Activated T-helper 9 cell treated with anti-CD3 and anti-CD28 coated beads, Interleukin-2, amount 50 U/mL, for 16 hours (primary cell): Measurements from ENCODE around the gene LARGE1.

ENCODE experiments used
- DNase-seq: peaks from one replicate; pipeline ENCODE4 v3.0.0-alpha.2; 2020; ENCODE audit warnings: low read depth

LARGE1 gene

DNA sequence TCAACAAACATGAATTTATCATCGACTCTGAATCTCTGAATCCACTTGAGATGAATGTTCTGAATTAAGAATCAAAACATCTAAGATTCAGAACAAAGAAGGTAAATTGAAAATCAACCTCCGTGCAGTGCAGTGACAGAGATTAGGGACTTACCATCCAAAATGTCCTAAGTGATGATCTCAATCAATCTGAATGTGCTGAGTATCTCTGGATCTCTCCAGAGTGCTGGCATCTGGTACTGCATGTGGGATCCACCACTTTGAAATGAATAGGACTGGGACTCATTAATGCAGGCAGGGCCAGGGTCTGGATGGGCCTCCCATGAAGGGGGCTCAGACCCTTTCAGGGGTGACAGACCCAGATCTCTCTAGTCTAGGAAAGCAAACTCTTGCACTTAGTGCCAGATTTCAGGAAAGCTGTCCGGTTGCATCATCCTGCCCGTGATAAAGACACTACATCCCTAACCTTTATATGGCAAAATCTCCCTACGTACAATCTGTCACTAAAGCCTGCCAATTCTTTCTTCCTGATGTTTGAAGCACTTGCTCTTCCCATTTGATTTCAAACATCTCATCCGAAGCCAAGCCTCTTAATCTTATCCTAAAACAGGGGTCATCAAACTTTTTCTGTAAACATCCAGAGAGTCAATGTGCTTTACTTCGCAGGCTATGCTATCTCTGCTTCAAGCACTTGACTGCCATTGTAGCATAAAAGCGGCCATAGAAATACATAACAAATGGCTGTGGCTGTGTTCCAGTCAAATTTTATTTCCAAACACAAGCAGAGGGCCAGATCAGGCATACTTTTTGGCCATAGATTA lies 263.3 kb downstream of the LARGE1 start:
- no peak for DNase-seq

DNA sequence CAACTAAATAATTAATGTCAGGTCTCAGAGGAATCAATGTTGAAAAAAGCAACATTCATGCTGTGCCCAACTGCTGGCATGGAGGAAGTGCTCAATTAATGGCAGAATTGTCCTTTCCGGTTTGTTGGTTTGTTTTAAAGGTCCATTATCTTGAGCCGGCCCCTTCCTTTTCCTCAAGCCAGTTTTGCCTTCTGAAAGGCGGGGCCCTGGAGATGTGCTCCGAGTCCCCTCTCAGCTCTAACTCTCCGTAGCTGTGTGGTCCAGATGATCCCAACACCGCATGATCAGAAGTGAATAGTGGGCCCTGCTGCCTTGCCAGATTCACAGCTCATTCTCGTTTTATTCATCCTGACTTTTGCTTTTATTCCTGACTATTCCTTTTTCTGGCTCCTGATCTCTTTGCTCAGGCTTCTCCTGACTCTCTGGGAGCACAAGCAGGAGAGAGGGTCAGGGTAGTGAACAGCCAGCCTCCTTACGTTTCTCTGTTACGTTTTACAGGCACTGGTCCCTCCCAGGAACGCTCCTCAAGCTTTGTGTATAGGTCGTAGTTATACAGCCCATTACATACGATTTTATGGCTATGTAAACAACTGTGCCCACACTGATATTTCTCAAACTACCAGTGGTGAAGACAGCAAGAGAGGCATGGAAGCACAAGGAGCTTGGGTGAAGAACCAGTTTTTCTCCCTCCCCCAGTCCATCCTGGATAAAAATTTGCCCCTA lies 265.9 kb downstream of the LARGE1 start:
- DNase-seq, result no peak

DNA sequence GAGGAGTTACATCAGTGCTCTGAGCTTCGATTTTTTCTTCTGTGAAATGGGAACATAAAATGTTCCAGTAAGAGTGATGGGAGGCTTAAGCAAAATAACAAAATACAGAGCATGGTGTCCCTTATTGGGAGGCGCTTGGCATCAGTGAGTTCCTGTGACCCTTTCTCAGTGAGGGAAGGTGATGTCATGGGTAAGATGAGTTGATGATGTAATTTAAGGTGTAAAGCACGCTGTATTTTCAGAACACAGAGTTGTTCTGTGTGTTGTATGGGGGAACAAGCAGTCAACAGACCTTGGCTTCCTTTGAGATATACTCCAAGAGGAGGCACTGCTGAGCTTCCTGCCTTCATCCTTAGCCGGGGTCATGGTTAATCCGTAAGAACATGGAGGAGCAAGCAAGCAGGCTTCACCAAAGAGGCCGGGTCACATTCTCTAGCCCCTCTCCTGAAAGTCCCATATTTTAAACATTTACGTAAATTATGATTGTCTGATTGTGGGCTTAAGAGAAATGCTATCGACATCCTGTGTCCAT lies 266.7 kb downstream of the LARGE1 start:
- DNase-seq, result no peak

DNA sequence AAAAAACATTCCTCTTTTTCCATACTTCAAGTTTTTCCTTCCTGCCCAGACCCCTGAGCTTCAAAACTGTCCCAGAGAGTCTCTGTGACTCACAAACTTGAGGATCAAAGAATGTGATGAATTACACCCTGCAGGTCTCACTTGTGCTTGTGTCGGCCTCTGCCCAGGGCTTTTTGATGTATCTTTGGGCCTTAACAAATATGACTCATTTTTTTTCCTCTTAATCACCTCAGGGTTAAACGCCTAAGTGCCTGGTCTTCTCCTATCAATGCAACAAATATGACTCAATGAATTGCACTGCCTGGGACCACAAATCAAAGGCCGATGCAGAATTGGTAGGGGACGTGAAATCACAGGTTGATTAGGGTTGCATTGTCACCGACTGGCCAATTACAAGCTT lies 267.7 kb downstream of the LARGE1 start:
- DNase-seq, result no peak

DNA sequence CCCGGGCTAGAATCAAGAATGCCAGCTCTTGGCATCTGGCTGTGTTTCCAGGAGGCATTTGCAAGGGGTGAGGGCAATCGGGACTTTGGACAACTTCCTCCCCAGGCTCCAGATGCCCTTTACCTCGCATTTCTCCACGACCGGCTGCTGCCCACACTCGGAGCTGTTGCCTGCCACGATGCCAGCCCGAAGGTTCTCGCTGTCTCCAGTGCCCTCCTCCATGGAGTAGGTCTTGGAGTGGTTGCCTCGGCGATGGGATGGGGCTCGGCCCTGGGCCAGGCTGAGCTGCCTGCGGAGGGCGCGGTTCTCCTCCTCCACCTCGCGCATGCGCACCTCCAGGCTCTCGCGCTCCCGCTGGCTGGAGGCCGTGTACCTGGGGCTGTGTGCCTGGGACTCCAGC lies 270.0 kb downstream of the LARGE1 start:
- no peak for DNase-seq

DNA sequence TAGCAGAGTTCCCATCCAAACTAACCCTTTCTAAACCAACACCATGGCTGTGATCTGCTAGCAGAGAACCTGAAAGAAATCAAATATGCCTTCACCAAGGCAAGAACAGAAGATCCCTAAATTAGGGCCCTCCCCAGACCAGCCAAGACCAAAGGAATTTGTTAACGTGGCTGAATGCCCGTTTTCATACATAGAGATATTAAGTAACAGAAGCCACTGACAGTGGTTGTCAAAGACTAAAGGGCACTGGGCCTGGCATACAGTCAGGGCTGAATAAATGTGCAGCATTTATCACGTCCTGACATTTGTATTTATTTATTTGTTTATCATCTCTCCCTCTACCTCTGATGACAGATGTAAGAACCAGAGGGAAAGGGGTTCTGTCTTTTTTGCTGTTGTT lies 271.8 kb downstream of the LARGE1 start:
- no peak for DNase-seq

DNA sequence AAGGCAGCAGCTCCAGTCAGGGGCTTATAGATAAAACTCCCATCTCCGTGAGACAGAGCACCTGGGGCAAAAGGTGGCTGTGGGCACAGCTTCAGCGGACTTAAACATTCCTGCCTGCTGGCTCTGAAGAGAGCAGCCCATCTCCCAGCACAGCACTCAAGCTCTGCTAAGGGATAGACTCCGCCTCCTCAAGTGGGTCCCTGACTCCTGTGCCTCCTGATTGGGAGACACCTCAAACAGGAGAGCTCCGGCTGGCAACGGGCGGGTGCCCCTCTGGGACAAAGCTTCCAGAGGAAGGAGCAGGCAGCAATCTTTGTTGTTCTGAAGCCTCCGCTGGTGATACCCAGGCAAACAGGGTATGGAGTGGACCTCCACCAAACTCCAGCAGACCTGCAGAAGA lies 279.4 kb downstream of the LARGE1 start:
- no peak for DNase-seq

DNA sequence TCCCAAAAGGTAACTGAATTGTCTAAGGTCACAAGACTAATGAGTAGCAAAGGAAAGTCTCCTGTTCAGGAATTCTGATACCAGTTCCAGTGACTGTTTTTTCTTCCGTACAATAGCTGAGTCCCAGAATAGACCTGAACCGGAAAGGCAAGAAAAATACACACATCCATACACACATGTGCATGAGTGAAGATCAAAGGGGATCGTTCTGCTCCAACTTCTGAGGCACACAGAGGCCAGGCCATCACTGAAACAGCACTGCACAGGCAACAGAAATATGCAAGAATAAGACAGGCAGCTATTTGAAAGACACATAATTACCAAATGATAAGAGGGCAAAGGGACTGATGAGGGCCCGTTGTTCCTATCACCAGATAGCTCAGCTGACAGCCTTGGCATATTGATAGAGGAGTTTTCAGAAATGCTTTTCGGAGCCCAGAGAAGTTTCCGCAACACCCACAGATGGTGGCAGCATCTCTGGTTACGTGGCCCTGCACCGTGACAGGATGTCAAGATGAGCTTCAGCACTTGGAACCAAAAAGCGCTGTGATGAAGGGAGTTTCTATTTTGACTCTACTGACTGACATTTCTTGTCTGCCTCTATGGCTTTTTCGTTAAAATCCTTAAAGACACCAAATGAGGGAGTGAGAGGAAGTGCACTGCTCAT lies 280.6 kb downstream of the LARGE1 start:
- DNase-seq, result no peak

DNA sequence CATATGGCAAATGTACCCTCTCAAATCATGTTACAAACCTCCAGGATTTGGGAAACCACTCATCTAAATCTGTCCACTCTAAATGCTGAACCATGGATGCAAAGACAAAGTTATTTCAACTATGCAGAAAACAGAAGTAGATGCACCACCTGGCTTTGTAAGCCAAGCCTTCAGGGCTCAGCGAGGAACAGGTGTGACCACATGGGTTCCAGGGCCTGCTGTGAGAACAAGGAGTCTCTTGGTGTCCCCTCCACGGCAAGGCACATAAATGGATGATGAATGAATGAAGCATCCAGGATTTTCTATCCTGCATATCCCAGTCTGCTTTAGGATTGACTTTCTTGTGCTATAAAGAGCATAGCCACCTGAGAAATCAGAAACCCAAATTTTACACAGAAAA lies 284.5 kb downstream of the LARGE1 start:
- DNase-seq, result no peak

DNA sequence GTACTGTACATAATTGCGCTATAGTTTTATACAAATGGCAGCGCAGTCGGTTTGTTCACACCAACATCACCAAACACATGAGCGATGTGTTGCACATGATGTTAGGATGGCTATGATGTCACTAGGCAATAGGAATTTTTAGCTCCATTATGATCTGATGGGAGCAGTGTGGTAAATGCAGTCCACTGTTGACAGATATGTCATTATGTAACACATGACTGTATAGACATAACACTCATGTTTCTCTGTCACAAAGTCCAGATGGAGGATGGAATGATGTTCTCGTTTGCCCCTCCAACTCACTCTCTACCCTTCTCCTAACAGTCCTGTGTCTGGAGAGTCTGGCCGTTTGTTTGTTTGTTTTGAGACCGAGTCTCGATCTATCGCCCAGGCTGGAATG lies 288.5 kb downstream of the LARGE1 start:
- no peak for DNase-seq

DNA sequence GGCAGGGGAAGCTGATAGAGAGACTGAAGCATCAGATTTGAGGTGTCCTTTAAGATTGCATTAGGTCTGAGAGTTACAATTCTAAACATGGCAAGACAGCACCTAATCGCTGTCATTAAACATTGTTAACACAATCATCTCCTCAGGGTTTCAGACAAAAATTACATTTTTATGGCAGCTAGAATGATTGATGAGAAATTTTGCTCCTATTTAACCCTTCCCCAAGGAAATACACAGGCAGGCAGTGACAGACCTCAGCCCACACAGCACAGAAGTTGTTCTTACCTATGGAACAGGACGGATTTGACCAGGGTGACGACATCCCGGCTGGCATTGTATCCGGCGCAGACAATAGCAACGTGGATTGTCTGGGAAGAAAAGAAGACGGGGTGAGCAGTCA lies 294.3 kb downstream of the LARGE1 start:
- no peak for DNase-seq

DNA sequence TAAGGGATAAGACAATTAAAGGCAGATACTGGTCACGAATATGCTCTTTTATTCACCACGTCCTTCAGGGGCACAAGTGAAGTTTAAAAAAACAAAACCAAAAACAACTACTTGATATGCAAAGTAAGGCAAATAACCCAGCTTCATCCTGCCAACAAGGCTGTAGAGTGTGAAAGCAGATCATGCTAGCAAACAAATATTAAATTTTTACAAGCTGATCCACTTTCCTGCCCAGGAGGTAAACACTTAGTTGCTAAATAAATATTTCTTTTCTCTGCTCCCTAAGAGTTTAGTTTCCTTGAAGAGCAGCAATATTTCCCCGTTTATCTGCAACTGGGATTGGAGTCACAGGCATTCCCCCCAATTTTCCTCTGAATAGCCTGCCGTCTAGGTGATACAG lies 300.2 kb downstream of the LARGE1 start:
- no peak for DNase-seq

DNA sequence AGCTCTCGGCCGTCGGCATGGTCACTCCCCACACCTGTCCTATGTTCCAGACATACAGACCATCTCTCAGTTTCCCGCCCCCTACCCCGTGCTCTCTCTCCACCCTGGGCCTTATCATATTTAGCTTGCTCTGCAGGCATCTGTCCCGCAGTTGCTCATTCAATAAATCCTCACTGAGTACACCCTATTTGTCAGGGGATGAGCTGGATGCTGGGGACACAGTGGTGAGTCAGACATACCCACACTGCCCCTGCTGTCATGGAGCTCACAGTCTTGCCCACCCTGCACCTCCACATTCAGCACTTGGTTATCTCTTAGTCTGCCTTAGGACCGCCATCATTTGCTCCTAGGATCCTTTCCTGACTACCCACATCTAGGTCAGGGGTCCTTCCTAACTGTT lies 313.8 kb downstream of the LARGE1 start:
- no peak for DNase-seq

DNA sequence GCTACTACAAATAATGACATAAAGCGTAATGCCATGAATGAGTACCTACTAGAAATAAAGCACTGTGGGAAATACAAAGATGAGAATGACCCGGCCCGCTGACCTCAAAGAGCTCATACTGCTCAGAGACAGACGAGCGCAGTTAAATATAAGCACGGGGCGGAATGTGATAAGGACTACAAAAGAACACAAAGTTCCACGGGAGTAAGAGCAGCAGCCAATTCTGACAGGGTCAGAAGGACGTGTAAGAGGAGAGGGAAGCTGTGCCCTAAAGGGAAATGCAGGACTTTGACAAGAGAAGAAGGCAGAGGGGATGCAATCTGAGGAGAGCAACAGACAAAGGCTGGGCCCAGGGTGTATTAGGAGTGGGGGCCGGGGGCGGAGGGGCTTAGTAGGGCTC lies 314.6 kb downstream of the LARGE1 start:
- no peak for DNase-seq

DNA sequence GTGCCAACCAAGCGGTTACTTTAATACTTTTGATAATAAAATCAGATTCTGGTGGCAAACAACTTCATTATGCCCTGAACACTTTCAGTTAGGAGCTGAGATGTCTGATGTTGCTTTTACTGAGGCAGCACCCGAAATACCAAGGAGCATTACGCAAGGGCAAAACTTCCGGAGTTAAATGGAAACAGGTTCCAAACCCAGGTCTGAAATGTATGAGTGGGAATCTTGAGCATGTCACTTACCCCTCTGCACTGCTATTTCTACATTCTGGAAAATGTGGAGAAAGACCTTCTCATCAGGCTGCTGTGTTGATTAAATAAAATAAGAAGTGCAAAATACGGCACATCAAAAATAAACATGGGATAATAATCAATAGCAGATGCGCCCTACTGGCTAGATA lies 315.1 kb downstream of the LARGE1 start:
- no peak for DNase-seq

DNA sequence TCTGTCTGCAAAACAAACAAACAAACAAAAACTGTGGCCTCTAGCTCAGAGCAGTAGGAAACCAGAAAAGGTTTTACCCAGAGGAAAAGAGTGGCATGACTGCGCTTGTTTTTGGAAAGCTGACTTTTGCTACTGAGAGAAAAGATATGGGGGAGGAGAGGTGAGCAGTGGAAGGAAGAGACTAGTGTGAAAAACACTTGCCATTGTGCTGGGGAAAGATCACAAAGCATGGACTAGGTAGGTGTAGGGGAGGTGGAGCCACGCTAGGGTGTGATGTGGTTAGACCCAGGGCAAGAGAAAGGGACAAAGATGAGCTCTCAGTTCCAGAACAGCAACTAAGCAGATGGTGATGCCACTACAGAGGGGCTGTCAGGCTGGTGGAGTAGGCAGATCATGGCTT lies 319.2 kb downstream of the LARGE1 start:
- no peak for DNase-seq

DNA sequence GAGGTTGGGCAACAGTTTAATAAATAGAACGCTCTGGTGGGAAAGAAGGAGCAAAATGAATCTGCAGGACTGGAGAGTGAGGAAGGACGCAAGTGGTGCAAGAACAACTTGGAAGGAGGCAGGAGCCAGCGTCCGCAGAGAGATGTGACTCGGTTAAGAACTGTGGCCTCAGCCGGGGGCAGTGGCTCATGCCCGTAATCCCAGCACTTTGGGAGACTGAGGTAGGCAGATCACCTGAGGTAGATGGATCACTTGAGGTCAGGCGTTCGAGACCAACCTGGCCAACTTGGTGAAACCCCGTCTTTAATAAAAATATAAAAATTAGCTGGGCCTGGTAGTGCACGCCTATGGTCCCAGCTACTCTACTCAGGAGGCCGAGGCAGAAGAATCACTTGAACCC lies 319.7 kb downstream of the LARGE1 start:
- DNase-seq, result no peak

DNA sequence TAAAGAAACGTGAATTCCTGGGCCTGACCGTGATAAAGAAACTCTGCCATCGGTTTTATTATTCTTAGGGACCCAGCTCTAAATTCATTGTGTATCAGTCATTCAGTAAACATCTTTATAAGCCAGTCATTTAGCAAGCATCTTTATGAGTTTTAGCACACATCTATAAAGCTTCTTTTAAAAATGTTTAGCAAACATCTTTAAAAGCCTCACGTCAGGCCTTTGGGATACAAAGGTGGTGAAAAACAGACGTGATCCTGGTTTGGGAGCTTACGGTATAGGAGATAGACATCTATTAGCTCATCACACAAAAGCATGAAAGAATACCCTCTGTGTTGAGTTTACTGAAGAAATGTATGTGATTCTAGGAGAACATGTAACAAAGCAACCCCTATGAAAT lies 320.2 kb downstream of the LARGE1 start:
- DNase-seq, result no peak

DNA sequence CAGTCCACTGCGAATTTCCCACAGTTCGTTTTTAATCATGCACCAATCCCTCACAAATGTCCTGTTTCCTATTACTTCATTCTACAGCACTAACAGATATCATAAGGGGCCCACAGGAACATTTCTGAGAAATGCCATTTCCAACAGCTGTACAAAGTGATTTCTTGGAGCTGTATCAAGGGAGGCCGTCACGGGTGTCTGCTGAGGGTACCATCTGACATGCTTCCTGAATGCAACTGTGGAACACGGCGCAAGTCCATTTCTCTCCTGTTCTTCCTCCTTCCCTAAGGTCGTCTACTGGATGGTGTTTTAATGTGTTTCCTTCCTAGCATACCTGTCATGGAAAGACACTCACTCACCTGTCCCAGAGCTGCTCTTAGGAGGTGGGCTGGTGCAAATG lies 320.7 kb downstream of the LARGE1 start:
- no peak for DNase-seq

DNA sequence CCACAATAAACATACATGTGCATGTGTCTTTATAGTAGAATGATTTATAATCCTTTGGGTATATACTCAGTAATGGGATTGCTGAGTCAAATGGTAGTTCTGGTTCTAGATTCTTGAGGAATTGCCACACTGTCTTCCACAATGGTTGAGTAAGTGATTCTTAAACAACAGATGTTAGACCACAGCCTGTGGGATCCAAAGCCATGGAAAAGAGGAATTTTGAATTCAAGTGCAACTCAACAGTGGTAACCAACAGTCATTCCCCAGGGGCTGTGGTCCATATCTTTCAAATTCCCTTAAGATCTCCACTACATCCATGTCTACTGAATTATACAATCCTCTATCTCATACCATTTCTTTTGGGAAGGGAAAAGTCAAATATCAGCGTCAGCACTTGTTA lies 321.5 kb downstream of the LARGE1 start:
- no peak for DNase-seq

DNA sequence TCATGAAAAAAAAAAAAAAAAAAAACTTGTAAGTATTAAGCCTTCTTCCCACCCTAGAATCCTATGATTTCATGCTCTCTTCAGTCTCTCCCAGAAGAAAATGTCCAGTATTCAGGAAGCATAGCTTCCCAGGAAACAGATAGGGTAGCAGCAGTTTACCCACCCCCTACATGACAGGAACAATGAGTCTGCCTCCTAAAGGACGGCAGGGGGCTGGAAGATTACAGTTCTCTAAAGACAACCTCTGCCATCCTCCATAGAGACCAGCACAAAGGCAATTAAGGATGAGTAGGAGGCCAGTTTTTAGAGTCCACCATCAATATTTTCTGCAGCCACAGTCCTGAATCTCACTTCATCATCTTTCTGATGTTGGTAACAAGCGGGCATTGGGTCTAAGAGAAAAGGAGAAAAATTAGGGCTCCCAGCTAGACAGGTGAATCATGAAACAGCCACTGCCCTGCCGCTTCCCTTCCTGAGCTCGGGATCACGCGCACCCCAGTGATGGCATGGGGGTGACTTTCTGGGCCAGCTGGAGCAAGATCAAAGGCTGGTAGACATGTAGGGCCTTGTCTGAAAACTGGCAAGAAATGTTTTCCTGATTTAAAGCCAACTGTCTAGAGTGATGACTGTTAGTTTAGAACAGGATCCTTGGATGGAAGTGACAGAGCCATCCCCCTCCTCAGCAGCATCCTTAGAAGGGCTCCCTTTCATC lies 322.8 kb downstream of the LARGE1 start:
- DNase-seq, result no peak

DNA sequence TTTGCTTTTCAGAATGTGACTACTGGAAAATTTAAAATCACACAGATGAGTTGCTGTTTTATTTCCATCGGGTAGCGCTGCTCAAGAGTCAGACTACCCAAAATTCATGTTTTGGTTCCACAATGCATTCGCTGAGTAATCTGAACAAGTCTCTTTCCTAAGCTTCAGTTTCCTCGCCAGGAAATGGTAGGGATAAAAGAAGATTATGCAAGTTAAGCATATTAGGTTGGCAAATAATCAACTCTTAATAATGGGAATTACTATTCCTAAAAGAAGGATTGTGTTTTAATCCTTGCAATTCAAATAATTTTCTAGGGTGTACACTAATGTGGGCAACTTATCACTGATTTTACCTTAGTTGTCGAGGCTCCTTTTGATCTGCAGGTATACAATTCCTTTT lies 326.5 kb downstream of the LARGE1 start:
- no peak for DNase-seq
